ENCODE results near the gene TIMM17A.
"Not testable (repeated sequence)": the region's sequence is repeated elsewhere in the genome, so short reads cannot be mapped to it uniquely, and the experiment has no call there.

Gene TIMM17A

DNA sequence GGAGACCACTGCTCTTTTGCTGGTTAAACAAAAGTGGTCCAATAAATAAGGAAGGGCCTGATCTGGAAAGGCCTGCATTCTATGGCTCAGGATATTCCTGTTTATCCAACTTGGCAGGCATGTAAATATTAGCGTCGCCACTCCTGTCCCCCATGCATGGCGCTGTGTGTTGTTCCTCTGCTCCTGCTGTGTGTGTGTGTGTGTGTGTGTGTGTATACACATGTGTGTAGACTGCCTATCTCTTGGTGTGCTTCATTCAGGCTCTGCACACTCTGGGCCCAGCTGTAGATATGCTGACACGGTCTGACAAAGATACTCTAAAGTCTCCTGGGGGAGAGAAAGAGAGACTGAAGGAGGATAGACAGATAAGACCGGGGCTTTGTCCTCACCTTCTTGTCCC lies 15.7 kb upstream of the TIMM17A start:
- TF ChIP-seq Cebpa-rat (IDR thresholded peaks at IDR 0.05): no peak
- Histone ChIP-seq H3K4me3 (no peak overlapping the region), H3K27ac (no peak overlapping the region), H3K36me3 (no peaks in the 10 kb centered on the region), H3K4me1 (no peaks in the 10 kb centered on the region), H3K27me3 (peaks cover 6% of the 10 kb centered on the region), H3K9me3 (no peaks in the 10 kb centered on the region), H3K4me2 (no peak overlapping the region), H4K20me1 (no peaks in the 10 kb centered on the region), H3K9ac (no peak overlapping the region)

DNA sequence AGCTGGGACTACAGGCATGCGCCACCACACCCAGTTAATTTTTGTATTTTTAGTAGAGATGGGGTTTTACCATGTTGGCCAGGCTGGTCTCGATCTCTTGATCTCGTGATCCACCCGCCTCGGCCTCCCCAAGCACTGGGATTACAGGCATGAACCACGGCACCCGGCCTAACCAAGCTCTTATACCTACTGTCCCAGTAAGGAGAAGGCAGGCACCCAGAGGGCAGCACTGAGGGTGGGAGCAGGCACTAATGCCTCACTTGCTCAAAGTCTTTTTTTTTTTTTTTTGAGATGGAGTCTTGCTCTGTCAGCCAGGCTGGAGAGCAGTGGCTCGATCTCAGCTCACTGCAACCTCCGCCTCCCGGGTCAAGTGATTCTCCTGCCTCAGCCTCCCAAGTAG lies 15.0 kb upstream of the TIMM17A start:
- not testable (repeated sequence) for H3K27ac ChIP-seq, H3K9me3 ChIP-seq, H4K20me1 ChIP-seq, H3K4me3 ChIP-seq, H3K36me3 ChIP-seq, H3K4me1 ChIP-seq, H3K4me2 ChIP-seq, H3K9ac ChIP-seq
- H3K27me3 ChIP-seq: peaks cover 14% of the 10 kb centered on the region

DNA sequence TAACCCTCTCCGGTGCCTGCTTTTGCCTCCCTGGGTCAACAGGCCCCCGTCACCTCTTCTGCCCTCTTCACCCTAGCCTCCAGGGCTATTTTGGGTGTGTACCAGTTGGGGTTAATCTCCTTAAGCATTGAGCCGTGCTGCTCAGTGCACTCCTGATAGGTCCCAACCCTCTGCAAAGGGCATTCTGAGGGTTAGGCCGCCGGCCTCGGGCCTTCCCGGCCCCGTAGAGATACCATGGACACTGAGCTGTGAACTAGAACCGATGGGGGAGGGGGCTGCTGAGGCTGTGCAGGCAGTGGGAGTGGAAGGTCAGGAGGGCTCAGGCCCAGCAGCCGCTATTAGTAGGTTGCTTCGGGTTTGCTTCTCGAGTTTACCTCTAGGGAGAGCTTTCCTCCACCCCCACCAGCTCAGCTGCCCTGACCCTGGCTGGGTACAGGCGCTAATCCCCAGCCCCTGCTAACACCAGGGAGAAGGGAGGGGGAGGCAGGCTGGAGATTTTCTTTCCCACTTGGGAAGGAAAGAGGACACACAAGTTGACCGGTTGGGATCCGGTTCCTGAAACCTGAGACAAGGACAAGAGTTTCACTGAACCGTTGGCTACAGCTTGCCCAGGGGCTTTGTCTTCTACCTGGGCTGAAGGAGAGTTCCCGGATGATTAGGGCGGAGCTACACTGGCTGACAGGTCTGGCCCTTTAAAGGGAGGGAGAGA lies 13.7 kb upstream of the TIMM17A start:
- Histone ChIP-seq H3K4me1 (peaks cover 5% of the 10 kb centered on the region), H3K27ac (no peak overlapping the region), H3K36me3 (no peaks in the 10 kb centered on the region), H3K4me3 (no peak overlapping the region), H3K9ac (no peak overlapping the region), H4K20me1 (no peaks in the 10 kb centered on the region), H3K27me3 (peaks cover 26% of the 10 kb centered on the region), H3K4me2 (no peak overlapping the region), H3K9me3 (no peaks in the 10 kb centered on the region)
- no peak for TF ChIP-seq Cebpa-rat (IDR thresholded peaks at IDR 0.05)

DNA sequence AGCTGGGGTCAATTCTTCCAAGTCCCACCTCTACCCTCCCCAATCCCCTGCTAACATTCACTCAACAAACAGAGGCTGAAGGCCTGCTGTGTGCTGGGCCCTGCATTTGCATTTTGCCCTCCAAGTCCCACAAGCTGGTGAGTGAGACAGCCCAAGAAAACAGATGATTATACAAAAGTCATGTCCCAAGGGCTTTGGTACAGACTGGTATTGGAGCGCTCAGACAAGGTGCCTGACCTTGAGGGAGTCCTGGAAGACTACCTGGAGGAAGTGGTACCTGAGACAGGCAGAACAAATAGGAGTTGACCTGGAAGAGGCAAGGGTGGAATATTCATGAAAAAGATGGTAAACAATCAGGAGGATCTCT lies 13.2 kb upstream of the TIMM17A start:
- Histone ChIP-seq H3K4me1 (peaks cover 5% of the 10 kb centered on the region), H3K4me2 (no peak overlapping the region), H3K9me3 (no peaks in the 10 kb centered on the region), H3K27ac (no peak overlapping the region), H3K4me3 (no peak overlapping the region), H4K20me1 (no peaks in the 10 kb centered on the region), H3K27me3 (peaks cover 32% of the 10 kb centered on the region), H3K9ac (no peak overlapping the region), H3K36me3 (no peaks in the 10 kb centered on the region)
- no peak for TF ChIP-seq Cebpa-rat (IDR thresholded peaks at IDR 0.05)

DNA sequence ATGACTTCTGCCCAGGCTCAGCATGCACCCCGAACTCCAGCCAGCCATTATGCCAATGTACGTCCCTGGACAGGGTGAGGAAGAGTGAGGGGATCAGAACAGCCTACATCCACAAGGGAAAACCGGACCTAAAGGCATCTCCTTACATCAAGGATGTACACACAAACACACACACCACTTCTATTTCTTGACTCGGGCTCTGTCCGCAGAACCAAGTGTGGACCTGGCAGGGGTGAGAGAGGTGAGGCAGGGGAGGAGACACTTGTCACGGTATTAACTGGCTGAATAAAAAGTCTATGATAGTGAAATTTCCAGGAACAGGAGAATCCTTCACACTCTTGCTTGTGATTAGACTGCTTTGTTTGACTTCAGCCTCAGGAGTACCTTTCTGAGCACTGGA lies 11.3 kb upstream of the TIMM17A start:
- no peak overlapping the region for H3K27ac ChIP-seq
- H3K9me3 ChIP-seq: no peaks in the 10 kb centered on the region
- H3K36me3 ChIP-seq: no peaks in the 10 kb centered on the region
- no peak overlapping the region for H3K4me2 ChIP-seq
- H3K4me1 ChIP-seq: peaks cover 5% of the 10 kb centered on the region
- no peak overlapping the region for H3K9ac ChIP-seq
- H4K20me1 ChIP-seq: no peaks in the 10 kb centered on the region
- no peak overlapping the region for H3K4me3 ChIP-seq
- peaks cover 45% of the 10 kb centered on the region for H3K27me3 ChIP-seq
- no peak for TF ChIP-seq Cebpa-rat (IDR thresholded peaks at IDR 0.05)

DNA sequence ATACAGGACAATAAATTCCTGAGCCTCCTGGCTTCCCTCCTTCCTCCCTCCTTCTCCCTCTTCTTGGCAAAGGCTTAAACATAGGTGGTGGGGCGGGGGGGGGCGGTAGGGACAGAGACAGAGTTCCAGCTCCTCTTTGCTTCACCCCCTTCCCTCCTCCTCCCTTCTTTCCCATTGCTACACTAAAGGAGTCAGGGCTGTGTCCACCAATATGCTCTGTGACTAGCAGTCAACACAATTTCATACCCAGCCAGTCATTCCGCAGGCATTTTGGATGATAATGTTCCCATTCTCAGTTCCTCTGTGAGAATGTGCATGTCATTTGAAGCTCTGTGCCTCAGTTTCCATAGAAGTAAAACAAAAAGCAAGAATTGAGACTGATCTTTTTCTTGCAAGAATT lies 10.7 kb upstream of the TIMM17A start:
- Histone ChIP-seq H3K4me3 (no peak overlapping the region), H3K9me3 (no peaks in the 10 kb centered on the region), H3K27me3 (peaks cover 45% of the 10 kb centered on the region), H4K20me1 (no peaks in the 10 kb centered on the region), H3K4me2 (no peak overlapping the region), H3K9ac (no peak overlapping the region), H3K4me1 (peaks cover 10% of the 10 kb centered on the region), H3K36me3 (no peaks in the 10 kb centered on the region), H3K27ac (no peak overlapping the region)
- no peak for TF ChIP-seq Cebpa-rat (IDR thresholded peaks at IDR 0.05)

DNA sequence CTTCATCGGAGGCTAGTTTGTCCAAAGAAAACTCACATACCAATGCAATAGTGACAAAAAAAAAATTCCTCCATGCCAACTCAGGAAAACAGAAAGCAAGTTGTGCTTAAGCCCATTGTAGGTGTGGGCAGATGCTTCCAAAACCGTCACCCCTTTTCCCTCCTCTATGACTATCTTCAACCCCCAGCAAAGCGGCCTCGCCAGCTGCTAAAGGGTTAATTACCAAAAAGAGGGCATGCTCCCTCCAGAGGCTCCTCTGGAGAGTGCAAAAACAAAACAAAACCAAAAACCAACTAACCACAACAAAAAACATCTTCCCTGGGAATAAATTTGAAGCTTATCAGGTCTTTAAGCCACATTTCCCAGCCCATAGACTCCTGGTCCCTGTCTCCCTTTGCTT lies 10.1 kb upstream of the TIMM17A start:
- Histone ChIP-seq H3K9me3 (no peaks in the 10 kb centered on the region), H3K27ac (no peak overlapping the region), H3K27me3 (peaks cover 45% of the 10 kb centered on the region), H3K4me2 (0 out of 2 replicates have a peak overlapping the region, but pooled peaks have one; percentile 32), H3K36me3 (no peaks in the 10 kb centered on the region), H4K20me1 (no peaks in the 10 kb centered on the region), H3K4me3 (no peak overlapping the region), H3K9ac (no peak overlapping the region), H3K4me1 (peaks cover 10% of the 10 kb centered on the region)
- no peak for TF ChIP-seq Cebpa-rat (IDR thresholded peaks at IDR 0.05)

DNA sequence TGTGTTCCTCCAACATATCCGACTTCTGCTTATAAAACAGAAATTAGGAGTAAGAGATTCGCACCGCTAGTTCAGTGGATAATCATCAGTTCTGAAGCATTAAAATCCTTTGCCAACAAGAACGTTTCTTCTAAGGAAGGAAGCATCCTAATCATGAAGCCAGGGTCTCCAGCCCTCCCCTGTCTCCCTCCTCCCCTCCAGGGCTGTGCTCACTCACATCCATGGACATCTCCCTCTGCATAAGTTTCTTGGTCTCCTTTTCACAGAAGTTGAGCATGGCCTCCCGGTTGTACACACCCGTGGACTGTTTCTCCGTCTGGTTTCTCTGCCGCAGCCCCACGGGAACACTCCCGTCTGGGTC lies 9.5 kb upstream of the TIMM17A start:
- H3K9ac ChIP-seq: no peak overlapping the region
- no peak overlapping the region for H3K27ac ChIP-seq
- no peak overlapping the region for H3K4me2 ChIP-seq
- H4K20me1 ChIP-seq: no peaks in the 10 kb centered on the region
- TF ChIP-seq Cebpa-rat (IDR thresholded peaks at IDR 0.05): no peak
- no peak overlapping the region for H3K4me3 ChIP-seq
- H3K9me3 ChIP-seq: no peaks in the 10 kb centered on the region
- peaks cover 10% of the 10 kb centered on the region for H3K4me1 ChIP-seq
- peaks cover 45% of the 10 kb centered on the region for H3K27me3 ChIP-seq
- H3K36me3 ChIP-seq: no peaks in the 10 kb centered on the region

DNA sequence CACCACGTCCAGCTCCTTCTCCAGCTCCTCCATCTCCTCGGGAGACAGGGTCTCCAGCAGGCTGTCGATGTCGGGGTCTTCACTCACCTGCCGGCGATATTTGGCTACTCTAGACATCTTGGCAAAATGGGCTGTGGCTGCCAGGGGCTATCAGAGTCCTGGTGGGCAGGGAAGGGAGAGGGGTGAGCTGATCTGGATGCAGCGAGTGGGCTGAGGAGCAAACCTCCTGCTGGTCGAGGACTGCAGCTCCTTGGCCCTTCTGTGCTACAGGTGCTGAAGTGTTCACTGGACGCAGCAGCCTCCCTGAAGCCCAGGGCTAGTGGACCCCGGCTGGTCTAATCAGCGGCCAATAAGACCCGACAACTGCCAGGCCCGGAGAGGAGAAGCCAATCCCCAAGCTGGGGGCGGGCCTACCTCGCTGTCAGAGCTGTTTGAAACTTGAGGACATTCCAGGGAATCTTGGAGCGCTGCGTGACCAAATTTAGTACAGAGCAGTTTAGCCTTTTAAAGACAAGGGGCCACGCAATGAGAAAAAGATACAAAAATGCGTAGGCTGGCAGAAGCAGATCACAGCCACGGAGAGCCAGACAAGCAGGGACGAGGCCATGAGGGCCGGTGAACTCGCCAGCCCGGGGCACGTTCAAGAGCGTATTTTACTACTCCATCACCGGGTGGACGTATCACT lies 8.9 kb upstream of the TIMM17A start, which contains the start of gene LMOD1:
Gene LMOD1, minus strand, starts transcription at position 325 of the 685 bp plus-strand sequence. Its CDS starts 208 bp downstream, at position 117.
- Histone ChIP-seq H3K4me3 (no peak within 1 kb of the TSS), H3K9ac (no peak within 1 kb of the TSS), H3K4me2 (0 out of 2 replicates have a peak within 1 kb of the TSS, but pooled peaks have one; percentile 32), H3K36me3 (no peaks in the 10 kb centered on the region), H3K4me1 (peaks cover 10% of the 10 kb centered on the region), H3K9me3 (no peaks in the 10 kb centered on the region), H3K27ac (no peak within 1 kb of the TSS), H4K20me1 (no peaks in the 10 kb centered on the region), H3K27me3 (peaks cover 45% of the 10 kb centered on the region)
- TF ChIP-seq Cebpa-rat (IDR thresholded peaks at IDR 0.05): no peak

DNA sequence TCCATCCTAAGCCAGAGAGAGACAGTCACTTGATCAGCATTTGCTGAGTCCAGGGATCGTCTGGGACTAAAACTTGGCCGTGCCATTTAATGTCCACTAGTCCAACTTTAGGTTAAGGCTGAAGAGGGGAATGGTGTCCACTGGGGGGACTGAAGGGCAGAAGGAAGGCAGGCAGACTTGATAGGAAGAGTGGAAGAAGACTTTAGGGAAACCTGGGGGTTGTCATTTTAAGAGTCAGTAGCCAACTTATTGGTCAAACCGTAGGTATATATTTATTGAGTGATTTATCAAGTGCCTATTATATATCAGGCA lies 7.7 kb upstream of the TIMM17A start:
- peaks cover 45% of the 10 kb centered on the region for H3K27me3 ChIP-seq
- TF ChIP-seq Cebpa-rat (IDR thresholded peaks at IDR 0.05): no peak
- H3K4me3 ChIP-seq: no peak overlapping the region
- H3K4me1 ChIP-seq: peaks cover 10% of the 10 kb centered on the region
- no peak overlapping the region for H3K27ac ChIP-seq
- no peaks in the 10 kb centered on the region for H4K20me1 ChIP-seq
- H3K9me3 ChIP-seq: no peaks in the 10 kb centered on the region
- H3K36me3 ChIP-seq: no peaks in the 10 kb centered on the region
- H3K4me2 ChIP-seq: no peak overlapping the region
- H3K9ac ChIP-seq: no peak overlapping the region

All from BLaER1 (cell line).